Panc1 (cell line): ENCODE data around the gene CDK17. TPM values are rescaled to one million over a fixed set of nuclear protein-coding genes. Genes with fewer than 3 reads are reported as not detected.

Experiments used
- ATAC-seq: fragments of 200-7000 bp; cut with Tn5 transposase; 2 replicates; pipeline ENCODE4 v1.9.1; 2020; ENCODE audit warnings: mild to moderate bottlenecking, moderate library complexity
- BruUV-seq: library from RNA; stranded (reverse); fragments of 400-500 nt; replicated peaks from 2 replicates; lab custom pipeline; 2021; lab: Mats Ljungman, UMichigan
- CTCF ChIA-PET: fragments of 300-600 bp; sonication (Branson Sonifier 250); formaldehyde crosslinking; loops from one replicate; lab custom pipeline; 2022; ENCODE audit warnings: antibody characterized with exemption; lab: Charles Lee
- POLR2A ChIA-PET: fragments of 300-600 bp; sonication (Branson Sonifier 250); formaldehyde crosslinking; loops from one replicate; lab custom pipeline; 2022; ENCODE audit warnings: antibody characterized with exemption; lab: Charles Lee
- DNase-seq: peaks from one replicate; pipeline ENCODE4 v3.0.0-alpha.2; 2010; ENCODE audit warnings: low read depth, low spot score
- H3K27ac ChIP-seq: 2 replicates; pipeline ENCODE4 v1.5.1; 2011; ENCODE audit warnings: mild to moderate bottlenecking, low read length, inconsistent platforms
- H3K27me3 ChIP-seq: fragments of 200-500 bp; sonication (Bioruptor generic); 2 replicates; pipeline ENCODE4 v1.6.0; 2014; ENCODE audit warnings: low read length, inconsistent platforms; ENCODE audit not compliant: control insufficient read depth, insufficient read depth
- H3K36me3 ChIP-seq: fragments of 200-500 bp; sonication (Bioruptor generic); 2 replicates; pipeline ENCODE4 v1.5.1; 2014; ENCODE audit warnings: inconsistent platforms, mild to moderate bottlenecking, low read length, moderate library complexity; ENCODE audit not compliant: control insufficient read depth, insufficient read depth
- H3K4me1 ChIP-seq: 2 replicates; pipeline ENCODE4 v1.5.1; 2011; ENCODE audit warnings: inconsistent platforms, mild to moderate bottlenecking, low read length, moderate library complexity; ENCODE audit not compliant: control insufficient read depth, insufficient read depth
- H3K4me3 ChIP-seq, 2 experiments: 2 replicates each; pipeline ENCODE4 v1.5.1; 2011 to 2012; ENCODE audit warnings: low read depth in 2 of 2, low read length in 2 of 2, mild to moderate bottlenecking in 2 of 2, inconsistent platforms in 1 of 2, moderate library complexity in 1 of 2
- H3K9me3 ChIP-seq: fragments of 200-500 bp; sonication (Bioruptor generic); 2 replicates; pipeline ENCODE4 v1.5.1; 2014; ENCODE audit warnings: low read depth, mild to moderate bottlenecking, inconsistent platforms, low read length, moderate library complexity; ENCODE audit not compliant: control insufficient read depth, insufficient read depth
- CTCF ChIP-seq: fragments of 450-650 bp; IDR thresholded peaks from 2 replicates; pipeline ENCODE4 v1.5.1; 2017; ENCODE audit warnings: mild to moderate bottlenecking
- POLR2AphosphoS5 ChIP-seq: IDR thresholded peaks from 2 replicates; pipeline ENCODE4 v1.6.1; 2012; ENCODE audit warnings: mild to moderate bottlenecking, low read depth, low read length, moderate library complexity
- SIN3A ChIP-seq: IDR thresholded peaks from 2 replicates; pipeline ENCODE4 v1.6.1; 2012; ENCODE audit warnings: low read depth, mild to moderate bottlenecking, low read length, moderate library complexity, borderline replicate concordance; ENCODE audit not compliant: insufficient read depth
- TCF7L2 ChIP-seq: IDR thresholded peaks from 2 replicates; pipeline ENCODE4 v1.6.1; 2011; ENCODE audit warnings: mild to moderate bottlenecking, low read depth, low read length, inconsistent platforms
- in situ Hi-C: cut with HindIII; loops from 2 replicates; pipeline ENCODE4 v1.10.0; 2016; ENCODE audit warnings: low sequenced_read_pairs, low pct_unique_long_range_greater_than_20kb
- intact Hi-C: fragments of 100-400 bp; cut with micrococcal nuclease; formaldehyde crosslinking; loops from one replicate; pipeline ENCODE4 v1.10.0; 2022; ENCODE audit not compliant: unreplicated experiment
- total RNA-seq: library from RNA; stranded (reverse); gene quantifications from one replicate; pipeline ENCODE4 v1.2.1, GENCODE V29; 2021; ENCODE audit not compliant: unreplicated experiment
- TF ChIP-seq, protein P1 (sequence below), 2 experiments: IDR thresholded peaks; 2 replicates each; pipeline ENCODE4 v1.6.1; 2011 to 2012; ENCODE audit warnings: low read depth in 2 of 2, control low read depth in 1 of 2, low read length in 1 of 2, mild to moderate bottlenecking in 1 of 2, moderate library complexity in 1 of 2; ENCODE audit not compliant: insufficient read depth in 1 of 2

The CDK17 gene
- total RNA-seq, 1 experiment from 2014 or later: 23.2 TPM

DNA sequence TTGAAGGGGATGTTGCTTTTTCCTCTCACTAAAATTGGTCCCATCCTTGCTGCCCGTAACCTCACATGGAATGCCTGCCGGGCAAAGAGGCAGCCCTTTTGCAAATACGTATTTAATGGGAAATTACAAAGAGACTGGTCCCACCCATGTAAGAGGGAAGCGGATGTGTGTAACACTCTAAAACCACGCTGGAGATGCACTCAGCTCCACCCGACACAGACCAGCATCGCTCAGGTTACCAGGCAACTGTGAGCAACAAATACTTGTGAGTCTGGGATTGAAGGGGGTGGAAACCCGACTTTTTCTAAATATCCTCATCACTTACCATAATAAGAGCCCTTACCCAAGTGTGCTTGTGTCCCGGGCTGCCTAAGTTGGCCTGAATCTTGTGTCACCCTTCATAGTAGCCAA is 158.4 kb downstream of the CDK17 start:
- no peaks in the 10 kb centered on the region for H3K27me3 ChIP-seq
- no peak overlapping the region for H3K4me3 ChIP-seq
- intact Hi-C loops: no loop called here
- no peaks in the 10 kb centered on the region for H3K36me3 ChIP-seq
- ChIA-PET CTCF (no interaction called here), POLR2A (no interaction called here)
- in situ Hi-C loops: no loop called here
- ATAC-seq (no peak), DNase-seq (no peak)
- H3K4me1 ChIP-seq: peaks cover 3% of the 10 kb centered on the region; the same call in 1 of the 2 replicates
- no TSS peak for BruUV-seq
- no peak for TF ChIP-seq SIN3A
- no peak for TF ChIP-seq POLR2AphosphoS5
- TF ChIP-seq, protein P1, sequence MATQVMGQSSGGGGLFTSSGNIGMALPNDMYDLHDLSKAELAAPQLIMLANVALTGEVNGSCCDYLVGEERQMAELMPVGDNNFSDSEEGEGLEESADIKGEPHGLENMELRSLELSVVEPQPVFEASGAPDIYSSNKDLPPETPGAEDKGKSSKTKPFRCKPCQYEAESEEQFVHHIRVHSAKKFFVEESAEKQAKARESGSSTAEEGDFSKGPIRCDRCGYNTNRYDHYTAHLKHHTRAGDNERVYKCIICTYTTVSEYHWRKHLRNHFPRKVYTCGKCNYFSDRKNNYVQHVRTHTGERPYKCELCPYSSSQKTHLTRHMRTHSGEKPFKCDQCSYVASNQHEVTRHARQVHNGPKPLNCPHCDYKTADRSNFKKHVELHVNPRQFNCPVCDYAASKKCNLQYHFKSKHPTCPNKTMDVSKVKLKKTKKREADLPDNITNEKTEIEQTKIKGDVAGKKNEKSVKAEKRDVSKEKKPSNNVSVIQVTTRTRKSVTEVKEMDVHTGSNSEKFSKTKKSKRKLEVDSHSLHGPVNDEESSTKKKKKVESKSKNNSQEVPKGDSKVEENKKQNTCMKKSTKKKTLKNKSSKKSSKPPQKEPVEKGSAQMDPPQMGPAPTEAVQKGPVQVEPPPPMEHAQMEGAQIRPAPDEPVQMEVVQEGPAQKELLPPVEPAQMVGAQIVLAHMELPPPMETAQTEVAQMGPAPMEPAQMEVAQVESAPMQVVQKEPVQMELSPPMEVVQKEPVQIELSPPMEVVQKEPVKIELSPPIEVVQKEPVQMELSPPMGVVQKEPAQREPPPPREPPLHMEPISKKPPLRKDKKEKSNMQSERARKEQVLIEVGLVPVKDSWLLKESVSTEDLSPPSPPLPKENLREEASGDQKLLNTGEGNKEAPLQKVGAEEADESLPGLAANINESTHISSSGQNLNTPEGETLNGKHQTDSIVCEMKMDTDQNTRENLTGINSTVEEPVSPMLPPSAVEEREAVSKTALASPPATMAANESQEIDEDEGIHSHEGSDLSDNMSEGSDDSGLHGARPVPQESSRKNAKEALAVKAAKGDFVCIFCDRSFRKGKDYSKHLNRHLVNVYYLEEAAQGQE (IDR thresholded peaks at IDR 0.05; ENCODE audit: insufficient read depth in 1 of 2, low read depth in 2 of 2, low read length in 1 of 2): no peak
- no peak for TF ChIP-seq CTCF
- TF ChIP-seq TCF7L2: no peak
- H3K9me3 ChIP-seq: no peaks in the 10 kb centered on the region
- no peak overlapping the region for H3K27ac ChIP-seq

GRCh38 chr12:96241431-96241830 is 158.8 kb downstream of the CDK17 start:
- TF ChIP-seq, protein P1 (IDR thresholded peaks at IDR 0.05; ENCODE audit: insufficient read depth in 1 of 2, low read depth in 2 of 2, low read length in 1 of 2): no peak
- TF ChIP-seq CTCF: no peak
- TF ChIP-seq SIN3A: no peak
- no peak for TF ChIP-seq POLR2AphosphoS5
- TF ChIP-seq TCF7L2: no peak
- no peak for DNase-seq
- Histone ChIP-seq H3K27ac (no peak overlapping the region), H3K4me1 (peaks cover 3% of the 10 kb centered on the region; the same call in 1 of the 2 replicates), H3K4me3 (no peak overlapping the region), H3K9me3 (no peaks in the 10 kb centered on the region), H3K27me3 (no peaks in the 10 kb centered on the region), H3K36me3 (no peaks in the 10 kb centered on the region)
- intact Hi-C loops (no loop called here), in situ Hi-C loops (no loop called here)
- ChIA-PET POLR2A (no interaction called here), CTCF (interaction anchor here (0.5 kb wide), 1 partner anchor 127 kb away, joined by 3 read pairs; no protein-coding TSS in a partner anchor)
- ATAC-seq: no peak
- no TSS peak for BruUV-seq
